Nephron progenitor cell (in vitro differentiated cells): ENCODE data around the gene S1PR5.

ENCODE experiments used
- DNase-seq: peaks from one replicate; pipeline ENCODE4 v3.0.0; 2021
- H3K27ac Mint-ChIP-seq: 2 replicates; pipeline ENCODE4 v1.8.0; 2021; ENCODE audit warnings: mild to moderate bottlenecking, moderate library complexity, mixed read lengths
- H3K27me3 Mint-ChIP-seq: 2 replicates; pipeline ENCODE4 v1.8.0; 2021; ENCODE audit warnings: mild to moderate bottlenecking, low read depth, mixed read lengths; ENCODE audit not compliant: poor library complexity
- H3K36me3 Mint-ChIP-seq: 2 replicates; pipeline ENCODE4 v1.8.0; 2021; ENCODE audit warnings: low read depth, mixed read lengths
- H3K4me1 Mint-ChIP-seq: 2 replicates; pipeline ENCODE4 v1.8.0; 2021; ENCODE audit warnings: mixed read lengths
- H3K4me3 Mint-ChIP-seq: 2 replicates; pipeline ENCODE4 v1.8.0; 2021; ENCODE audit warnings: mild to moderate bottlenecking, moderate library complexity, mixed read lengths
- H3K9me3 Mint-ChIP-seq: 2 replicates; pipeline ENCODE4 v1.8.0; 2021; ENCODE audit warnings: mild to moderate bottlenecking, moderate library complexity, mixed read lengths
- TF ChIP-seq, protein P1 (sequence below): fragments of 200-600 bp; sonication (generic); IDR thresholded peaks from 2 replicates; pipeline ENCODE4 v1.5.0; 2021; ENCODE audit warnings: antibody characterized with exemption

Gene S1PR5, protein sequence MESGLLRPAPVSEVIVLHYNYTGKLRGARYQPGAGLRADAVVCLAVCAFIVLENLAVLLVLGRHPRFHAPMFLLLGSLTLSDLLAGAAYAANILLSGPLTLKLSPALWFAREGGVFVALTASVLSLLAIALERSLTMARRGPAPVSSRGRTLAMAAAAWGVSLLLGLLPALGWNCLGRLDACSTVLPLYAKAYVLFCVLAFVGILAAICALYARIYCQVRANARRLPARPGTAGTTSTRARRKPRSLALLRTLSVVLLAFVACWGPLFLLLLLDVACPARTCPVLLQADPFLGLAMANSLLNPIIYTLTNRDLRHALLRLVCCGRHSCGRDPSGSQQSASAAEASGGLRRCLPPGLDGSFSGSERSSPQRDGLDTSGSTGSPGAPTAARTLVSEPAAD

DNA sequence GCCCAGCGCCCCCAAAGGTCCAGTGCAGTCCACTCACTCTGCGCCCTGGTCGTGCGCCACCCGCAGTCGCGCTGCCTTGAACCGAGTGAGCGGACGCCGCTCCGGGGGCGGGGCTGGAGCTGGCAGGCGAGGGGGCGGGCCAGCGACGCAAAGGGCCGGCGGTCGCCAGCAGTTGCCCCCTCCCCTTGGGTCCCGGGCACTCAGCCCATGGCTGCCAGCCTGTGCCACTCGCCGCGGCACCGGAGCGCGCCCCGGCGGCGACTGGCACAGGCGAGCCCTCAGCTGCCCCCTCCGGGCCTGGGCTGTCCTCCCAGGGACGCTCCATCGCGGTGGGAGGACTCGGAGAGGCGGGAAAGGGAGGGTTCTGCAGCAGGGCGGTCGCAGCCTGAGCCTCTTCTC is at the start of gene S1PR5:
Gene S1PR5 (minus strand): TSS at position 87 of the 399 bp plus-strand sequence. CDS start 2,436 bp downstream, outside the sequence.
- peak within 1 kb of the TSS; percentile 90 for H3K27ac Mint-ChIP-seq
- H3K9me3 Mint-ChIP-seq: no peaks in the 10 kb centered on the region
- H3K27me3 Mint-ChIP-seq: peaks cover 46% of the 10 kb centered on the region
- DNase-seq: peak; percentile 73
- H3K4me3 Mint-ChIP-seq: peak within 1 kb of the TSS; percentile 92
- H3K36me3 Mint-ChIP-seq: peaks cover 11% of the 10 kb centered on the region
- peaks cover 46% of the 10 kb centered on the region for H3K4me1 Mint-ChIP-seq
- TF ChIP-seq, protein P1, sequence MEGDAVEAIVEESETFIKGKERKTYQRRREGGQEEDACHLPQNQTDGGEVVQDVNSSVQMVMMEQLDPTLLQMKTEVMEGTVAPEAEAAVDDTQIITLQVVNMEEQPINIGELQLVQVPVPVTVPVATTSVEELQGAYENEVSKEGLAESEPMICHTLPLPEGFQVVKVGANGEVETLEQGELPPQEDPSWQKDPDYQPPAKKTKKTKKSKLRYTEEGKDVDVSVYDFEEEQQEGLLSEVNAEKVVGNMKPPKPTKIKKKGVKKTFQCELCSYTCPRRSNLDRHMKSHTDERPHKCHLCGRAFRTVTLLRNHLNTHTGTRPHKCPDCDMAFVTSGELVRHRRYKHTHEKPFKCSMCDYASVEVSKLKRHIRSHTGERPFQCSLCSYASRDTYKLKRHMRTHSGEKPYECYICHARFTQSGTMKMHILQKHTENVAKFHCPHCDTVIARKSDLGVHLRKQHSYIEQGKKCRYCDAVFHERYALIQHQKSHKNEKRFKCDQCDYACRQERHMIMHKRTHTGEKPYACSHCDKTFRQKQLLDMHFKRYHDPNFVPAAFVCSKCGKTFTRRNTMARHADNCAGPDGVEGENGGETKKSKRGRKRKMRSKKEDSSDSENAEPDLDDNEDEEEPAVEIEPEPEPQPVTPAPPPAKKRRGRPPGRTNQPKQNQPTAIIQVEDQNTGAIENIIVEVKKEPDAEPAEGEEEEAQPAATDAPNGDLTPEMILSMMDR: no peak

DNA sequence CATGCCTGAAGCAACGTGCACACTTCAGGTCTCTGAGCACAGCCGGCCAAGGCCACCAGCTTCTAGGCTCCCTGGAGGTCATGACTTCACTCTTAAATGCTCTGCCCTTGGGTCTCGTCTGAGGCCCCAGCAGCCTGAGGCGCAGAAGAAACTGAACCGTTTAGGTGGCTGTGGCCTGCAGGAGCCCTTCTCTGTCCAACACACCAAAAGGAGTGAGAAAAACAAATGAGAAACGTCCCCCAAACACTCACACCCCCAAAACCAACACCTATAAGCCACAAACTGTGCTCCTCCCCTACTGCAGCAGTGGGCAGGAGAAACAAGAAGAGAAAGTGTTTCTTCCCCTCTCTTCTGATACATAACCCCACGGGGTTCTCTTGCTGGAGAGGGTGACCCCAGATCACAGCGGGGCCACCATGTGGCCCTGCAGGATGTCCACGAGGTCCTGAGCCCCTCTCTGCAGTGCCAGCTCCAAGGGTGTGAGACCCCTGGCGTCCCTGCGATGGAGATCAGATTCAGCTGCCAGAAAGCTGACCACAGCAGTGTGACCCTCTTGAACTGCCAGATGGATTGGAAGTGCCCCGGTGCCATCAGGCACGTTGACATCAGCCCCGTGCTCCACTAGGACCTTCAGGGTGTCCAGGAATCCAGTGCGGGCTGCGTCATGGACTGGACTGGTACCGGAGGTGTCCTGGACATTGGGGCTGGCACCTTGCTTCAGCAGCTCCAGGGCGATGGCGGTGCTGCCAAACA is 49.6 kb upstream of the S1PR5 start:
- peak overlapping the region; percentile 12 for H3K27ac Mint-ChIP-seq

DNA sequence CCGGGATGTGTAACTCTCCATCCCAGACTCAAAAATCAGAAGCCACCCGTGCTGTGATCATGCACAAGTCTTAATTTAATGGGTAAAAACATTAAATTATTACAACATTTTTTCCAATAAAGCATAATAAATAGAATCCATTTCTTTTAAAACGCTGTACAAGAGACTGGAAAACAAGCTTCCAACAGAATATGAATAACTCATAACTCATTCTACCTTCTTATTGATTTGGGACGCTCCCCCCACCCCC is 49.1 kb upstream of the S1PR5 start:
- TF ChIP-seq, protein P1: no peak
- Mint-ChIP-seq H3K27me3 (peaks cover 18% of the 10 kb centered on the region), H3K4me1 (peaks cover 51% of the 10 kb centered on the region), H3K27ac (peak overlapping the region; percentile 12), H3K4me3 (peak overlapping the region; percentile 94), H3K36me3 (peaks cover 2% of the 10 kb centered on the region), H3K9me3 (no peaks in the 10 kb centered on the region)
- no peak for DNase-seq

More for the DNA sequence above, 49.6 kb upstream of the S1PR5 start:
- no peaks in the 10 kb centered on the region for H3K36me3 Mint-ChIP-seq
- peaks cover 18% of the 10 kb centered on the region for H3K27me3 Mint-ChIP-seq
- TF ChIP-seq, protein P1: no peak
- no peaks in the 10 kb centered on the region for H3K9me3 Mint-ChIP-seq
- peaks cover 51% of the 10 kb centered on the region for H3K4me1 Mint-ChIP-seq
- no peak for DNase-seq
- H3K4me3 Mint-ChIP-seq: peak overlapping the region; percentile 94

DNA sequence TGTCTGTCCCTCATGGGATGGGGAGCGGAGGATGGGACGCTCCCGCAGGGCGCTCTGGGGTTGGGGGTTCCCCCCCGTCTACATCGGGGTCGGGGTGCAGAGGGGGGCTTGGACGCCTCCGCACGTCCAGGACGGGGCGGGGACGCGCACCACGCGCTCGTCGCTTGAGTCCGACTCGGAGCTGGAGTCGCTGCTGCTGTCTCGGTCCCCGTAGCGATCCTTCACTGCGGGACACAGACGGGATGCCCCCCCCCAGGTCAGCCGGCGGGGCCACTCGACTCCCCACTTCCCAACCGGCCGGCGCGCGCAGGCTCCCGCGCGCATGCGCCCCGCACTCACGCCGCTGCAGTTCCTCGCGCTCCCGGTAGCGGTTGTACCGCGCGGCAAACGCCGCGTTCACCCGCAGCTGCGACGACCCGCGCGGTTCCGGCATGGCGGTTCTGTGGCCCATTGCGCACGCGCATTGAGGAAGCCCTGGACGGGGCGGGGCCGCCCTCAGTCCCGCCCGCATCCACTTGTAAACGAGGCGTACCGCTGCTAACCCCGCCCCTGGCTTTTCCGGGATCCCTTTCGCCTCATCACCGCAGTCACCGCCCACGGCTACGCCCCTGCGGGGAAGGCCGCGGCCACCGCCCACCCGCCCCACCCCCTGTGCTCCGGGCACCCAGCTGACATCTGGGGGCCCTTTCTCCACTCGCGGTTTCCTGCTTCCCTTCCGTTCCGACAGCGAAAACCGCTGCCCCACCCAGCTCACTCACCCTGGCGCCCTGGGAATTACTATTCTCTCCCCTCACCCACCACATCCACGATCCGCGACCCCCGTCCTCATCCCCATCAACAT is 48.5 kb upstream of the S1PR5 start, which contains the start of gene KRI1:
Gene KRI1 (minus strand): TSS at position 444 of the 841 bp plus-strand sequence. CDS start 11 bp downstream, at position 433.
- Mint-ChIP-seq H3K4me3 (peak within 1 kb of the TSS; percentile 94), H3K27me3 (peaks cover 18% of the 10 kb centered on the region), H3K4me1 (peaks cover 50% of the 10 kb centered on the region)

DNA sequence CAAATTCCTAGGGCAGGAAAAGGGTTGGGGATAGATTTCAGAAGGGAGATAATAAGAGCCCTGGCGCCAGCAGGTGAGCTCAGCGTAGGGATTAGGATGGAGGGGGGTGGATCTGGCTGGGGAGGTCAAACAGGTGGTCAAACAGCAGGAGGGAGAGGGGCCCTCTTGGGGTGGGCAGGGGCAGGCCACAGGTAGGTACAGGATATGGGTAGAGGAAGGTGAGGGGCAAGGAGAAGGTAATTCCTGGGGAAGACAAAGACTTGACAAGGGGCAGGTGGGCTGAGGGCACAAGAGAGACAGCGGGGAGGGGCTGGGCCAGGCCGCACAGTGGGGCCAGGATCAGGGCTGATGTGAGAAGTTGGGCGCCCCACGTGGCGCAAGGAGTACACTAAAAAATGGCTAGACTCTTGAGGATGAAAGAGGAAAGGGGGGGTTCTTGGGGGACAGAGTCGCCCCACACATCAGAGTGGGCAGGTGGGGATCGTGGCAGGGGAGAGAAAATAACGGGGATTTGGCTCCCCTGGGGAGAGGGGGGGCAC is 47.9 kb upstream of the S1PR5 start:
- Mint-ChIP-seq H3K9me3 (no peaks in the 10 kb centered on the region), H3K27ac (peak overlapping the region; percentile 78), H3K27me3 (peaks cover 18% of the 10 kb centered on the region), H3K36me3 (peaks cover 14% of the 10 kb centered on the region), H3K4me1 (peaks cover 46% of the 10 kb centered on the region), H3K4me3 (peak overlapping the region; percentile 94)
- peak; percentile 48 for DNase-seq
- TF ChIP-seq, protein P1: no peak

More for the DNA sequence above, 48.5 kb upstream of the S1PR5 start, which contains the start of gene KRI1:
- peak within 1 kb of the TSS; percentile 78 for H3K27ac Mint-ChIP-seq
- peak; percentile 99 for DNase-seq
- TF ChIP-seq, protein P1: peak; percentile 45
- H3K9me3 Mint-ChIP-seq: no peaks in the 10 kb centered on the region
- H3K36me3 Mint-ChIP-seq: peaks cover 7% of the 10 kb centered on the region
